Gastrocnemius medialis (tissue), 4 donors: Measurements from ENCODE around the gene NCAPH2. TPM values are rescaled to one million over a fixed set of nuclear protein-coding genes. Genes with fewer than 3 reads are reported as not detected.

Experiments
- ATAC-seq, 2 donors: fragments of 150-250 bp; one replicate each; pipeline ENCODE4 v1.9.1; 2016
- DNase-seq, 2 donors: peaks; one replicate each; pipeline ENCODE4 v3.0.0-alpha.2; 2019
- H3K27ac ChIP-seq, 4 donors: fragments of 200-600 bp; sonication (generic); 1 replicate in 1 of 4; 2 replicates in 3 of 4; pipeline ENCODE4 v1.5.1; 2016 to 2018; ENCODE audit warnings: mild to moderate bottlenecking in 2 of 4, moderate library complexity in 1 of 4
- H3K27me3 ChIP-seq, 3 donors: fragments of 200-600 bp; sonication (generic) in 2 of 3; 1 replicate in 1 of 3; 2 replicates in 2 of 3; pipeline versions ENCODE4 v1.5.1 to v1.6.0; 2016 to 2019; ENCODE audit warnings: mild to moderate bottlenecking in 1 of 3, moderate library complexity in 1 of 3
- H3K36me3 ChIP-seq, 2 donors: fragments of 200-600 bp; sonication (generic) in 1 of 2; one replicate each; pipeline ENCODE4 v1.5.1; 2017 to 2018
- H3K4me1 ChIP-seq, 2 donors: fragments of 200-600 bp; sonication (generic) in 1 of 2; one replicate each; pipeline ENCODE4 v1.5.1; 2016 to 2017; ENCODE audit warnings: mild to moderate bottlenecking in 2 of 2
- H3K4me3 ChIP-seq, 4 donors: fragments of 200-600 bp; sonication (generic) in 3 of 4; 1 replicate in 1 of 4; 2 replicates in 3 of 4; pipeline ENCODE4 v1.5.1; 2016 to 2019; ENCODE audit warnings: mild to moderate bottlenecking in 2 of 4
- H3K9me3 ChIP-seq, 3 donors: fragments of 200-600 bp; sonication (generic) in 2 of 3; 1 replicate in 1 of 3; 2 replicates in 2 of 3; pipeline ENCODE4 v1.5.1; 2016 to 2019
- POLR2A ChIP-seq, 2 donors: fragments of 450-650 bp; IDR thresholded peaks; one replicate each; pipeline ENCODE4 v1.6.1; 2017; ENCODE audit warnings: antibody characterized with exemption in 2 of 2, mild to moderate bottlenecking in 2 of 2, moderate library complexity in 2 of 2
- in situ Hi-C, 4 donors: fragments of 200-750 bp; cut with MboI; loops; one replicate each; pipeline versions ENCODE4 v1.15.0 to v1.8.0; 2017; ENCODE audit warnings: low sequenced_read_pairs in 4 of 4
- intact Hi-C: fragments of 100-400 bp; cut with DNase I; formaldehyde crosslinking; loops from one replicate; pipeline ENCODE4 v1.15.1; 2023; ENCODE audit warnings: low total_unique reads
- total RNA-seq, 4 donors: library from RNA; depleted of rRNA; stranded (reverse); fragments of >200 nt; gene quantifications; one replicate each; pipeline versions ENCODE4 v1.1.0 to v1.2.3, GENCODE V29; 2016
- TF ChIP-seq, protein P1 (sequence below), 5 experiments: fragments of 450-650 bp in 3 of 5; fragments of 200-600 bp in 2 of 5; sonication (generic) in 2 of 5; IDR thresholded peaks in 4 of 5; conservative IDR thresholded peaks in 1 of 5; 1 replicate in 4 of 5; 2 replicates in 1 of 5; pipeline ENCODE4 v1.5.1; 2016 to 2019; ENCODE audit warnings: antibody characterized with exemption in 5 of 5, mild to moderate bottlenecking in 3 of 5, moderate library complexity in 3 of 5

Gene NCAPH2
- total RNA-seq, 4 donors from 2014 or later, result 19.0 to 29.3 (median 23.4) TPM

DNA sequence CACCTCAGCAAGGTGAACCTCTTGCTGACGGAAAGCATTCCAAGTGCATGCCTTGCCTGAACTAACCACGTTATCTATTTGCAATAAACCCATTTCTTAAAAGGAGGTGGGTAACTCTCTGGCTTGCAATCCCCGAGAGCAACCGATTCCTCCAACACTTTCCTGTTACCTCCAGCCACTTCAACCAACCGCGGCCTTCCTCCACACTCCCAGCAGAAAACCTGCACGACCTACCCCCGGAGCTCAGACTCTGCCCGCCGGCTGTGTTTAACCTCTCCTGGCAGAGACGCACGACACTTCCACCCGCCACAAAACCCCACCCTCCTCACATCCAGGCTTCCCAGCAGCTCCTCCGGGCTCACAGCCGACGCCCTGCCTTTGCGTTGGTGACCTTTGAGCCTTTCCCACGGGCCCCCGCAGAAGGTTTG lies 16.7 kb downstream of the NCAPH2 start:
- Histone ChIP-seq H3K4me1 (peaks cover 13 to 18% of the 10 kb centered on the region in 2 donors), H3K27ac (peak overlapping the region; percentile 84 to 92 (median 88)), H3K27me3 (peaks cover 5 to 14% (median 10%) of the 10 kb centered on the region in 3 donors), H3K9me3 (no peaks in the 10 kb centered on the region), H3K4me3 (peak overlapping the region; percentile 68 to 91 (median 83)), H3K36me3 (peaks cover 0 to 29% of the 10 kb centered on the region in 2 donors)
- intact Hi-C loops, result loop anchor here (1.0 to 5.0 kb wide), 2 partner anchors 16 to 103 kb away; partner anchors contain the start of genes ARSA and NCAPH2
- ATAC-seq, result no peak
- no peak for DNase-seq
- TF ChIP-seq POLR2A (IDR thresholded peaks at IDR 0.05), result no peak
- TF ChIP-seq, protein P1, sequence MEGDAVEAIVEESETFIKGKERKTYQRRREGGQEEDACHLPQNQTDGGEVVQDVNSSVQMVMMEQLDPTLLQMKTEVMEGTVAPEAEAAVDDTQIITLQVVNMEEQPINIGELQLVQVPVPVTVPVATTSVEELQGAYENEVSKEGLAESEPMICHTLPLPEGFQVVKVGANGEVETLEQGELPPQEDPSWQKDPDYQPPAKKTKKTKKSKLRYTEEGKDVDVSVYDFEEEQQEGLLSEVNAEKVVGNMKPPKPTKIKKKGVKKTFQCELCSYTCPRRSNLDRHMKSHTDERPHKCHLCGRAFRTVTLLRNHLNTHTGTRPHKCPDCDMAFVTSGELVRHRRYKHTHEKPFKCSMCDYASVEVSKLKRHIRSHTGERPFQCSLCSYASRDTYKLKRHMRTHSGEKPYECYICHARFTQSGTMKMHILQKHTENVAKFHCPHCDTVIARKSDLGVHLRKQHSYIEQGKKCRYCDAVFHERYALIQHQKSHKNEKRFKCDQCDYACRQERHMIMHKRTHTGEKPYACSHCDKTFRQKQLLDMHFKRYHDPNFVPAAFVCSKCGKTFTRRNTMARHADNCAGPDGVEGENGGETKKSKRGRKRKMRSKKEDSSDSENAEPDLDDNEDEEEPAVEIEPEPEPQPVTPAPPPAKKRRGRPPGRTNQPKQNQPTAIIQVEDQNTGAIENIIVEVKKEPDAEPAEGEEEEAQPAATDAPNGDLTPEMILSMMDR (IDR thresholded peaks at IDR 0.05 in 4 of 5, conservative IDR thresholded peaks at IDR 0.05 in 1 of 5), result no peak
- in situ Hi-C loops, result no loop called here

GRCh38 chr22:50525104-50525857 lies 17.3 kb downstream of the NCAPH2 start, which contains the start of gene SCO2:
Gene SCO2 (minus strand): TSS chr22:50525598. CDS start chr22:50524411, 1,187 bp downstream.
- peak; percentile 87 to 91 for DNase-seq
- peak within 1 kb of the TSS; percentile 84 to 92 (median 88) for H3K27ac ChIP-seq
- H3K4me3 ChIP-seq, result peak within 1 kb of the TSS; percentile 68 to 91 (median 83)
- peaks cover 13 to 18% of the 10 kb centered on the region in 2 donors for H3K4me1 ChIP-seq
- peak; percentile 87 for ATAC-seq
- peaks cover 0 to 28% of the 10 kb centered on the region in 2 donors for H3K36me3 ChIP-seq
- TF ChIP-seq, protein P1 (IDR thresholded peaks at IDR 0.05 in 4 of 5, conservative IDR thresholded peaks at IDR 0.05 in 1 of 5), result peak in 4 of 5 experiments; percentile 37 to 57 (median 47)
- peak; percentile 68 to 72 for TF ChIP-seq POLR2A (IDR thresholded peaks at IDR 0.05)
- in situ Hi-C loops (no loop called here), intact Hi-C loops (loop anchor here (1.0 to 5.0 kb wide), 2 partner anchors 17 to 102 kb away; partner anchors contain the start of genes ARSA and NCAPH2)
- peaks cover 7 to 18% (median 16%) of the 10 kb centered on the region in 3 donors for H3K27me3 ChIP-seq
- H3K9me3 ChIP-seq, result no peaks in the 10 kb centered on the region

DNA sequence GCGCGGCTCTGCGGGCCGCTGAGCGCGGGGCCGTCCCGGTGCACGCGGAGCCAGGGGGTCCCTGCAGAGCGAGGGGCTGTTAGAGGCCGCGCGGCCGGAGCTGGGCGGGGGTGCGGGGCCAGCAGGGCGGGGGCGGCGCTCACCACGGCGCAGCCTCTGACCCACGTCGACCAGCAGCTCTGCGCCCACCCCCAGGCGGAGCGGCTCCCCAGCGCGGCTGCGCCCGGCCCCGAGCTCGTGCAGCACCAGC lies 17.8 kb downstream of the NCAPH2 start:
- Histone ChIP-seq H3K4me3 (peak overlapping the region; percentile 68 to 91 (median 83)), H3K27me3 (peaks cover 12 to 23% (median 21%) of the 10 kb centered on the region in 3 donors), H3K27ac (peak overlapping the region; percentile 84 to 92 (median 88)), H3K4me1 (peaks cover 13 to 22% of the 10 kb centered on the region in 2 donors), H3K9me3 (no peaks in the 10 kb centered on the region), H3K36me3 (peaks cover 0 to 28% of the 10 kb centered on the region in 2 donors)
- TF ChIP-seq, protein P1 (IDR thresholded peaks at IDR 0.05 in 4 of 5, conservative IDR thresholded peaks at IDR 0.05 in 1 of 5), result peak in 1 of 5 experiments; percentile 36
- no peak for TF ChIP-seq POLR2A (IDR thresholded peaks at IDR 0.05)
- in situ Hi-C loops, result no loop called here
- no peak for ATAC-seq
- DNase-seq, result no peak
- intact Hi-C loops, result loop anchor here (1.0 to 5.0 kb wide), 2 partner anchors 17 to 102 kb away; partner anchors contain the start of genes ARSA and NCAPH2

- Histone ChIP-seq H3K27me3 (peaks cover 17 to 28% (median 25%) of the 10 kb centered on the region in 3 donors), H3K36me3 (peaks cover 0 to 25% of the 10 kb centered on the region in 2 donors), H3K4me3 (peak overlapping the region; percentile 68 to 91 (median 83)), H3K9me3 (no peaks in the 10 kb centered on the region), H3K27ac (peak overlapping the region; percentile 84 to 92 (median 88)), H3K4me1 (peaks cover 13 to 26% of the 10 kb centered on the region in 2 donors)
- peak; percentile 18 to 23 for ATAC-seq
- TF ChIP-seq, protein P1 (IDR thresholded peaks at IDR 0.05 in 4 of 5, conservative IDR thresholded peaks at IDR 0.05 in 1 of 5), result peak; percentile 28 to 62 (median 47)
- no peak for TF ChIP-seq POLR2A (IDR thresholded peaks at IDR 0.05)
- in situ Hi-C loops, result no loop called here
- intact Hi-C loops, result loop anchor here (5.0 kb wide), 1 partner anchor 101 kb away; the partner anchor contains the start of gene ARSA
- peak in 1 of 2 donors; percentile 46 for DNase-seq
Observed at GRCh38 chr22:50526108-50526833, 18.2 kb downstream of the NCAPH2 start.
